Measurements from ENCODE around the gene SBF2.

The SBF2 gene

DNA sequence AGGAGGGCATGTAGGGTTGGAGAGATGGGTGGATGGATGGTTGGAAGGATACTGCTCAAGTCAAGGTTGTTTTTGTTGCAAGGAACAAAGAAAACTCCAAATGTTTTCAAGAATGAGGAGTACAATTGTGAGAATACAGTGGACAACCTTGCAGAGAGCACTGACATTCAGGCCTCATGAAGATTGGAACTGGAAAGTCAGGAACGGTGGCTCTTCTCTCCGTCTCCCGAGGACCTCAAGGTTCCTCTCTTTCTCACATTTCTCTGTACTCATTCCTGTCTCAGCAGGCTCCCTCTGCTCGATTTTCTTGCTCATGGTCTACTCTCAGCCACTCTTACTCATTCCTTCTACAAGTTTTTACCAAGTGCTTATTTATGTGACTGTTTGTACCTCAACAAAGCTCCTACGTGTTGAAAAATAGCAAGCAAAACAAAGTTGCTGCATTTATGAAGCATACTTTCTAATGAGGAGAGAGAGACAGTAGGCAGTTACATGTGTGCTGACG lies 532.5 kb downstream of the SBF2 start:
- Histone ChIP-seq H3K4me3 (ENCODE audit: low read depth, low read length) (no peak overlapping the region), H3K9me3 (ENCODE audit: severe bottlenecking) (no peaks in the 10 kb centered on the region), H3K27me3 (ENCODE audit: insufficient read depth, low read depth, severe bottlenecking) (no peaks in the 10 kb centered on the region), H3K36me3 (no peaks in the 10 kb centered on the region), H3K27ac (no peak overlapping the region)
- TF ChIP-seq, protein P1, sequence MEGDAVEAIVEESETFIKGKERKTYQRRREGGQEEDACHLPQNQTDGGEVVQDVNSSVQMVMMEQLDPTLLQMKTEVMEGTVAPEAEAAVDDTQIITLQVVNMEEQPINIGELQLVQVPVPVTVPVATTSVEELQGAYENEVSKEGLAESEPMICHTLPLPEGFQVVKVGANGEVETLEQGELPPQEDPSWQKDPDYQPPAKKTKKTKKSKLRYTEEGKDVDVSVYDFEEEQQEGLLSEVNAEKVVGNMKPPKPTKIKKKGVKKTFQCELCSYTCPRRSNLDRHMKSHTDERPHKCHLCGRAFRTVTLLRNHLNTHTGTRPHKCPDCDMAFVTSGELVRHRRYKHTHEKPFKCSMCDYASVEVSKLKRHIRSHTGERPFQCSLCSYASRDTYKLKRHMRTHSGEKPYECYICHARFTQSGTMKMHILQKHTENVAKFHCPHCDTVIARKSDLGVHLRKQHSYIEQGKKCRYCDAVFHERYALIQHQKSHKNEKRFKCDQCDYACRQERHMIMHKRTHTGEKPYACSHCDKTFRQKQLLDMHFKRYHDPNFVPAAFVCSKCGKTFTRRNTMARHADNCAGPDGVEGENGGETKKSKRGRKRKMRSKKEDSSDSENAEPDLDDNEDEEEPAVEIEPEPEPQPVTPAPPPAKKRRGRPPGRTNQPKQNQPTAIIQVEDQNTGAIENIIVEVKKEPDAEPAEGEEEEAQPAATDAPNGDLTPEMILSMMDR (IDR thresholded peaks at IDR 0.05; ENCODE audit: low read depth, low read length): no peak
- no peak for DNase-seq

DNA sequence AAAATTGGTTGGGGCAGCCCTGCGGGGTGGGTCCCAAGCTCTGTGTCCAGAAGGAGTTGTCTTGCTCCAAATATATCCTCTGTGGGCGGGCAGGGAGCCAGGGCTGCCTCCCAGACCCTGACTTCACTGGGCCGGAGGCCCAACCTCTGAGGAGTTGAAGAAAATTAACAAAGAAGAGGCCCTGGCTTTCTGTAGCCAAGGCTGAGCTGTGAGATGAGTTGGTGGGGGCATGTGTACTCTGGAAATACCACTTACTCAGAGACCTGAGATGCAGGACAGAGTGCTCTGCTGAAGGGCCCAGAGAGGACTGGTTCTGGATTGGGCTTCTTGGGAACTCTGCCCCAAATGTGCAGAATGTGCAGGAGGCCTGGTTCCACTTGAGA lies 533.8 kb downstream of the SBF2 start:
- no peak for DNase-seq
- Histone ChIP-seq H3K9me3 (ENCODE audit: severe bottlenecking) (no peaks in the 10 kb centered on the region), H3K27me3 (ENCODE audit: insufficient read depth, low read depth, severe bottlenecking) (no peaks in the 10 kb centered on the region), H3K36me3 (no peaks in the 10 kb centered on the region), H3K27ac (no peak overlapping the region), H3K4me3 (ENCODE audit: low read depth, low read length) (no peak overlapping the region)
- TF ChIP-seq, protein P1 (IDR thresholded peaks at IDR 0.05; ENCODE audit: low read depth, low read length): no peak

DNA sequence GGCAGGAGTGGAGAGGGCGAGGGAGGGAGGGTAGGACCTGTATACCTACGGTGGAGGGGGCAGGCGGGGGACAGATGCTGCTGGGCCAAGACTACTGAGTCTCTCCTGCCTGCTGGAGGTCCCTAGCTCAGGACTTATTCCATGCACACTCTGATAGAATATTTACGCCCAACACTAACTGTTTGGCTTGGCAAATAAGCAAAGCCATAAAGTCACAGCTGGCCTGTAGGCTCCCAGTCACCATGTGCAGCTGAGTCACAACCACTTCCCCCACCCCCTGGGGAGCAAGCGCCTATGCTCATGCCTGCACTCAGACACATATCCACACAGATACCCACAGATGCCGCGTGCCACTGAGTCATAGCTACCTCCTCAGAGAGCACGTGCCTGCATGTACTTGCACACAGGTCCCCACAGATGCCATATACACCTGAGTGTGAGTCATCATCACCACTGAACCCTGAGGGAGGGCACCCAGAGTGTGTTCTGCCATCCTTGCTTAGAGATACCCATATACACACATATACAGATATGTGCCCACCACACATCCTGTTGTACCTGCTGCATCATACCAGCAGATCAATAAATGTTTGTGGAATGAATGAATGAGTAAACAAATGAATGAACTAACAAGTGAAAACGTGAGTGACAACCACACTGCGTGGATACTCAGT lies 534.4 kb downstream of the SBF2 start:
- DNase-seq: peak; percentile 54
- Histone ChIP-seq H3K36me3 (no peaks in the 10 kb centered on the region), H3K4me3 (ENCODE audit: low read depth, low read length) (peak overlapping the region; percentile 91), H3K27me3 (ENCODE audit: insufficient read depth, low read depth, severe bottlenecking) (no peaks in the 10 kb centered on the region), H3K9me3 (ENCODE audit: severe bottlenecking) (no peaks in the 10 kb centered on the region), H3K27ac (peak overlapping the region; percentile 89)
- TF ChIP-seq, protein P1 (IDR thresholded peaks at IDR 0.05; ENCODE audit: low read depth, low read length): no peak

DNA sequence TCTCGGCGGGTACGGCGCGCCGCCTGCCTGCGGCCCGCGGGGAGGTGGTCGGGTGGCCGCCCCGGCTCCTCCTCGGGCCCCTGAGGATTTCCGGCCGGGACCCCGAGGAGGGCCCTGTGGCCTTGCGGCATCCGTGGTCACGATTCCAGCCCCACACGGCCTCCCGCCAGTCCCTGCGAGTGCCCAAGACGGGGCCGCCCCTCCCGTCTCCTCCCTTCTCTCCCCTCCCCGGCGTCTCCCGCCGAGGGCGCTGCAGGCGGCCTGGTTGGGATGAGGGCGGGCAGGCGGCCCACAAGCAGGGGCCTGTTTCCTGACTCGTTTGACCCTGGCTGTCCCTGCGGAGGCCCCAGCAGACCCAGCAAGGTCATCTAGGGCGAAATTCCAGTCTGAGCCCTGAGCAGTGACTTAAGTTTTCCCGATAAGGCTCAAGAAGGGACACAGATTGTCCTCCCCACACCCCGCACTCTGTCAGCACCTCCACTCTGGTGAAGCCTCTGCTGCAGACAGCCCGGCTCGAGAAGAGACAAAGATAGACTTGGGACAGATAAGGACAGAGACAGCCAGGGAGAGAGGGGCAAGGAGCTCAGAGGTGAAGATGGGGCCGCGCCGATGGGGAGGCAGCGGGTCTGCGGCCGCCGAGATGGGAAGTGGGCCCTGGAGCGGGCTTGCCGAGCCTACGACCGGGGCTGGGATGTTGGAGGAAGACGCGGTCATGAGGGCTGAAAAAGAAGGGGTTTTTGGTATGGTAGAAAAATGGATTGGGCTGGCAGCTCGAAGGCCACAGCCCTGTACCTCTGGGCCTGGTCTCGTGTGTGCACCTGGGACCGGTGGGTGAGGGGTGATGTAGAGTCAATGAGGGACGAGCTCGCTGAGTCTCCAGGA lies 535.1 kb downstream of the SBF2 start:
- no peaks in the 10 kb centered on the region for H3K36me3 ChIP-seq
- TF ChIP-seq, protein P1 (IDR thresholded peaks at IDR 0.05; ENCODE audit: low read depth, low read length): peak; percentile 34
- peak; percentile 88 for DNase-seq
- H3K9me3 ChIP-seq (ENCODE audit: severe bottlenecking): no peaks in the 10 kb centered on the region
- H3K27me3 ChIP-seq (ENCODE audit: insufficient read depth, low read depth, severe bottlenecking): no peaks in the 10 kb centered on the region
- H3K4me3 ChIP-seq (ENCODE audit: low read depth, low read length): peak overlapping the region; percentile 91
- H3K27ac ChIP-seq: peak overlapping the region; percentile 89

DNA sequence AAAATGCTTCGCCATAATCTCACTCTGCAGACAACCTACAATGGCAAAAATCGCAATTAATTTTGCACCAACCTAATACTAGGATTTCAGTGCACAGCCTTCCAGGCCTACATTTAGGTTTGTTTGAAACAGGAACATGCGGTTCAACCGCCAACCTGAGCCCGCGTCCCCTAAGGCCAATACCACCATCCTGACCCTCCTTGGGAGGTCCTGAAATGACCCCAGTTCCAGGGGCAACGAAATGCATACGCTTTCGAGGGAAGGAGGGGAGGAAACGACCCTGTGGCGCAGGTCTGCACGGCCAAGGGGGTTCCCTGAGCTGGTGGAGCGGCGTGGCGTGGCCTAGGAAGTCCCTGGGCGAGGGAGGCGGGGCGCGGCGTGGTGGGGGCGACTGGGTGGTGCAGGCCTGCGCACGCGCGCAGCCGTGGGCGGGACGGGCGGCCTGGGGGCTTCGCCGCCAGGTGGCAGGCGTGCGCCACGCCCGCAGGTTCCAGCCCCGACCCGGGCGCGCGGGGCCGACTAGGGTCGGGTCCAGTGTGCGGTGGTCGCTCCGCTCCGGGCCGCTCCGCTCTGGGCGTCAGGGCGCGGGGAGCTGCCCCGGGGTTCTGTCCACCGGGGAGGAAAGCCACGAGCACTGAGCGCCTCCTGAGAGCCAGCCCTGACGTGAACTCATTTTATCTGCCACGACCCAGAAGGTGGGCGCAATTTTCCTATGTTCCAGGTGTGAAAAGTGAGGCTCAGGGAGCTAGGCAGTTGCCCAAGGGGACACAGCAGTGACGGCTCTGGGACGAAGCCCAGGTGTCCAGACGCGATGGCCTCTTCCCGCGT lies 536.0 kb downstream of the SBF2 start:
- H3K27me3 ChIP-seq (ENCODE audit: insufficient read depth, low read depth, severe bottlenecking): no peaks in the 10 kb centered on the region
- no peaks in the 10 kb centered on the region for H3K9me3 ChIP-seq (ENCODE audit: severe bottlenecking)
- TF ChIP-seq, protein P1 (IDR thresholded peaks at IDR 0.05; ENCODE audit: low read depth, low read length): peak; percentile 84
- peak overlapping the region; percentile 89 for H3K27ac ChIP-seq
- H3K4me3 ChIP-seq (ENCODE audit: low read depth, low read length): peak overlapping the region; percentile 91
- H3K36me3 ChIP-seq: no peaks in the 10 kb centered on the region
- peak; percentile 90 for DNase-seq

All from WERI-Rb-1 (cell line).